CD4-positive, alpha-beta T cell (primary cell): ENCODE results near the gene SNRNP200. TPM values are rescaled to one million over a fixed set of nuclear protein-coding genes. Genes with fewer than 3 reads are reported as not detected.

Experiments used
- ATAC-seq: fragments of 200-7000 bp; cut with Tn5 transposase; one replicate; pipeline ENCODE4 v1.10.0; 2022; ENCODE audit warnings: mild to moderate bottlenecking; ENCODE audit not compliant: poor library complexity
- CTCF ChIA-PET: fragments of 350-600 bp; sonication (Branson Sonifier 250); formaldehyde crosslinking; loops from one replicate; lab custom pipeline; 2021; ENCODE audit warnings: antibody characterized with exemption, inconsistent platforms; lab: Charles Lee
- POLR2A ChIA-PET: fragments of 350-600 bp; sonication (Branson Sonifier 250); formaldehyde crosslinking; loops from one replicate; lab custom pipeline; 2021; ENCODE audit warnings: antibody characterized with exemption, inconsistent platforms; lab: Charles Lee
- DNase-seq, 14 experiments: peaks; one replicate each; pipeline ENCODE4 v3.0.0-alpha.2; 2013 to 2020; ENCODE audit warnings: mixed read lengths in 2 of 14
- H3K27ac ChIP-seq, 2 donors: one replicate each; pipeline versions ENCODE4 v1.5.1 to v1.7.0; 2013; ENCODE audit warnings: low read length in 2 of 2, low read depth in 1 of 2, mild to moderate bottlenecking in 1 of 2
- H3K27me3 ChIP-seq, 2 experiments: 1 replicate in 1 of 2; 2 replicates in 1 of 2; pipeline versions ENCODE4 v1.6.1 to v1.7.0; 2013; ENCODE audit warnings: low read length in 2 of 2, control low read depth in 1 of 2, mild to moderate bottlenecking in 1 of 2, moderate library complexity in 1 of 2; ENCODE audit not compliant: insufficient read depth in 2 of 2, control insufficient read depth in 1 of 2
- H3K36me3 ChIP-seq: one replicate; pipeline ENCODE4 v1.6.1; 2013; ENCODE audit warnings: low read length, control low read depth; ENCODE audit not compliant: insufficient read depth
- H3K4me1 ChIP-seq: one replicate; pipeline ENCODE4 v1.6.1; 2013; ENCODE audit warnings: low read length, control low read depth; ENCODE audit not compliant: insufficient read depth
- H3K4me3 ChIP-seq: one replicate; pipeline ENCODE4 v1.5.1; 2013; ENCODE audit warnings: mild to moderate bottlenecking, low read length, moderate library complexity
- H3K9me3 ChIP-seq, 2 experiments: 1 replicate in 1 of 2; 2 replicates in 1 of 2; pipeline versions ENCODE4 v1.6.1 to v1.7.0; 2013; ENCODE audit warnings: low read length in 2 of 2, mild to moderate bottlenecking in 2 of 2, control low read depth in 1 of 2, moderate library complexity in 1 of 2; ENCODE audit not compliant: control insufficient read depth in 1 of 2, insufficient read depth in 1 of 2
- H3K27ac Mint-ChIP-seq: one replicate; pipeline ENCODE4 v1.8.0; 2020; ENCODE audit warnings: mixed read lengths
- H3K27me3 Mint-ChIP-seq: one replicate; pipeline ENCODE4 v1.8.0; 2021; ENCODE audit warnings: mixed read lengths
- H3K36me3 Mint-ChIP-seq: one replicate; pipeline ENCODE4 v1.8.0; 2021; ENCODE audit warnings: low read depth, mixed read lengths
- H3K4me1 Mint-ChIP-seq: one replicate; pipeline ENCODE4 v1.8.0; 2021; ENCODE audit warnings: low read depth, mixed read lengths
- H3K4me3 Mint-ChIP-seq: one replicate; pipeline ENCODE4 v1.8.0; 2020; ENCODE audit warnings: mild to moderate bottlenecking, mixed read lengths
- H3K9me3 Mint-ChIP-seq: one replicate; pipeline ENCODE4 v1.8.0; 2020; ENCODE audit warnings: mixed read lengths
- intact Hi-C, 2 experiments: fragments of 100-400 bp; cut with DNase I in 1 of 2; cut with micrococcal nuclease in 1 of 2; formaldehyde crosslinking; loops; one replicate each; pipeline versions ENCODE4 v1.15.1 to v1.9.0; 2023 to 2025; cut with DNase I, micrococcal nuclease
- total RNA-seq, 174 experiments: library from RNA in 2 of 174; stranded (reverse) in 2 of 174; gene quantifications; one replicate each; pipeline ENCODE4 v1.2.3 and lab custom pipeline; 2021 to 2026
- TF ChIP-seq, protein P1 (sequence below): fragments of 200-600 bp; IDR thresholded peaks from one replicate; pipeline ENCODE4 v1.8.0; 2022; ENCODE audit warnings: antibody characterized with exemption, mild to moderate bottlenecking

The SNRNP200 gene
- total RNA-seq, 2 experiments from 2014 or later, result 274 to 297 TPM

DNA sequence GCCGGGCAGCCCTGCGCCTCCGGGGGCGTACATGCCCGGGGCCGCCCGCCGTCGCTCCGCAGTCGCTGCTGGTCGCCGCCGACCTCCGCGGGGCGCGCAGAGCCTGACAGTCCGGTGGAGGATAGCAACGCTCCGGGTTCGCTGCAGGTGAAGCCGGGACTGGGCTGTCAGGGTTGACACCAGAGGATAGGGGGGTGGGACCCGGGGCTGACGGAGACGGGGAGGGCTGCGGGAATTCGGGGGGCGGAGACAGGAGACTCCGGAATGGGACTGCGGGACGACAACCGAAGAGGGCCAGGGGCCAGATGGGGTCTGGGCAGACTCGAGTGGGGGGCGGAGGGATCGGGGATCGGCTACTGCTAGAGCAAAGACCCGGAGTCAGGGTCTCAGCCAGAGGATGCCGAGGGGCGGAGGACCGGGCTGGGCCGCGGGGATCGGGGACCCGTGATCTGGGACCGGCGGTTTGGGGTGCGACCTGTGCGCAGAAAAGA is 40.0 kb downstream of the SNRNP200 start:
- Histone ChIP-seq H3K27ac (peak overlapping the region; percentile 85 to 87), H3K4me1 (peaks cover 58% of the 10 kb centered on the region), H3K4me3 (peak overlapping the region; percentile 86), H3K27me3 (no peaks in the 10 kb centered on the region), H3K36me3 (peaks cover 49% of the 10 kb centered on the region), H3K9me3 (no peaks in the 10 kb centered on the region)
- Mint-ChIP-seq H3K4me3 (peak overlapping the region; percentile 92), H3K27me3 (no peaks in the 10 kb centered on the region), H3K4me1 (peaks cover 50% of the 10 kb centered on the region), H3K36me3 (peaks cover 83% of the 10 kb centered on the region), H3K9me3 (no peaks in the 10 kb centered on the region), H3K27ac (peak overlapping the region; percentile 82)
- TF ChIP-seq, protein P1, sequence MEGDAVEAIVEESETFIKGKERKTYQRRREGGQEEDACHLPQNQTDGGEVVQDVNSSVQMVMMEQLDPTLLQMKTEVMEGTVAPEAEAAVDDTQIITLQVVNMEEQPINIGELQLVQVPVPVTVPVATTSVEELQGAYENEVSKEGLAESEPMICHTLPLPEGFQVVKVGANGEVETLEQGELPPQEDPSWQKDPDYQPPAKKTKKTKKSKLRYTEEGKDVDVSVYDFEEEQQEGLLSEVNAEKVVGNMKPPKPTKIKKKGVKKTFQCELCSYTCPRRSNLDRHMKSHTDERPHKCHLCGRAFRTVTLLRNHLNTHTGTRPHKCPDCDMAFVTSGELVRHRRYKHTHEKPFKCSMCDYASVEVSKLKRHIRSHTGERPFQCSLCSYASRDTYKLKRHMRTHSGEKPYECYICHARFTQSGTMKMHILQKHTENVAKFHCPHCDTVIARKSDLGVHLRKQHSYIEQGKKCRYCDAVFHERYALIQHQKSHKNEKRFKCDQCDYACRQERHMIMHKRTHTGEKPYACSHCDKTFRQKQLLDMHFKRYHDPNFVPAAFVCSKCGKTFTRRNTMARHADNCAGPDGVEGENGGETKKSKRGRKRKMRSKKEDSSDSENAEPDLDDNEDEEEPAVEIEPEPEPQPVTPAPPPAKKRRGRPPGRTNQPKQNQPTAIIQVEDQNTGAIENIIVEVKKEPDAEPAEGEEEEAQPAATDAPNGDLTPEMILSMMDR, result no peak
- ATAC-seq (peak; percentile 13), DNase-seq (peak in 10 of 14 experiments; percentile 18 to 56 (median 28))
- intact Hi-C loops, result loop anchor here (2.0 to 10.0 kb wide), 5 partner anchors 121 to 472 kb away; partner anchors contain the start of genes ANKRD36C (in 1 of the 2) and DUSP2 (in 1 of the 2)
- ChIA-PET CTCF (interaction anchor here (1.1 kb wide), 1 partner anchor 57 kb away, joined by 4 read pairs; the partner anchor contains the start of gene STARD7), POLR2A (interaction anchor here (1.0 to 2.0 kb wide), 2 partner anchors 9 to 57 kb away, joined by 5 to 13 read pairs; partner anchors contain the start of gene STARD7)

DNA sequence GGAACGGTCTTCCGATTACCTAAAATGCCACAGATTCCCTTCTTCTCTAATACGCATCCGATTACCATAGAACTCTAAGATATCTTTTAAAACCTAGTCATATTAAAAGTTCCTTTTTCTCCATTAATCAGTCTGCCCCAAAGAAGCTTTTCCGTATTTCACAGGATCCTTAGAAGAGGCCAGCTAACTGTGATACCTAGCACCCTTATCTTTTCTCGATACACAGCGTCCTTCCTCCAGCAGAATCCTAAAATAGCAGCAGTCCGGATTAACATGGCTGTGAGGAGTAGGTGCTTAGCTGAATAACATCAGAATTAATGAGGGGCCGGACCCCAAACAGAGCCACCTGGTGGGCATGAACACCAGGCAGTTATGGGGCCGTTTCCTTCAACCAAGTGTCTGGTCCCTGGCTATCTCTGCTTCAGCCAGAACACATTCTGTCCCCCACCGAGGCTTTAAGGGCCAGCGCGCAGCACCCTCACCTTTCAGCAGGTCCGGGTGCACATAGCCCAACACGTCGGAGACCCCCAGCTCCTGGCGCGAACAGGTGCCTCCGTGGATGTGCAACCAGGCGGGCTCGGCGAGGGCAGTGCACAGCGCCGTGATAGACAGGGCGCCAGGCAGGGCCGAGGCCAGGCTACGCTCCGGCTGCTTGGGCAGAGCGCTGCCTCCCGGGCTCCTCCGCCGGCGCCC is 40.5 kb downstream of the SNRNP200 start:
- no peaks in the 10 kb centered on the region for H3K27me3 Mint-ChIP-seq
- H3K9me3 ChIP-seq, result no peaks in the 10 kb centered on the region
- intact Hi-C loops, result loop anchor here (2.0 to 10.0 kb wide), 5 partner anchors 120 to 472 kb away; partner anchors contain the start of genes ANKRD36C (in 1 of the 2) and DUSP2 (in 1 of the 2)
- ChIA-PET CTCF (interaction anchor here (0.8 to 1.1 kb wide), 2 partner anchors 56 to 90 kb away, joined by 4 to 5 read pairs; partner anchors contain the start of gene STARD7), POLR2A (interaction anchor here (0.8 to 1.5 kb wide), 3 partner anchors 8 to 272 kb away, joined by 3 to 9 read pairs (median 5); partner anchors contain the start of gene STARD7)
- peak overlapping the region; percentile 82 for H3K27ac Mint-ChIP-seq
- peaks cover 82% of the 10 kb centered on the region for H3K36me3 Mint-ChIP-seq
- no peaks in the 10 kb centered on the region for H3K9me3 Mint-ChIP-seq
- peak overlapping the region; percentile 31 to 87 for H3K27ac ChIP-seq
- peaks cover 52% of the 10 kb centered on the region for H3K36me3 ChIP-seq
- H3K27me3 ChIP-seq, result no peaks in the 10 kb centered on the region
- ATAC-seq (no peak), DNase-seq (peak in 4 of 14 experiments; percentile 9 to 53 (median 28))
- H3K4me3 Mint-ChIP-seq, result peak overlapping the region; percentile 85
- H3K4me1 Mint-ChIP-seq, result peaks cover 52% of the 10 kb centered on the region
- H3K4me1 ChIP-seq, result peaks cover 63% of the 10 kb centered on the region
- H3K4me3 ChIP-seq, result peak overlapping the region; percentile 86
- TF ChIP-seq, protein P1, result no peak

DNA sequence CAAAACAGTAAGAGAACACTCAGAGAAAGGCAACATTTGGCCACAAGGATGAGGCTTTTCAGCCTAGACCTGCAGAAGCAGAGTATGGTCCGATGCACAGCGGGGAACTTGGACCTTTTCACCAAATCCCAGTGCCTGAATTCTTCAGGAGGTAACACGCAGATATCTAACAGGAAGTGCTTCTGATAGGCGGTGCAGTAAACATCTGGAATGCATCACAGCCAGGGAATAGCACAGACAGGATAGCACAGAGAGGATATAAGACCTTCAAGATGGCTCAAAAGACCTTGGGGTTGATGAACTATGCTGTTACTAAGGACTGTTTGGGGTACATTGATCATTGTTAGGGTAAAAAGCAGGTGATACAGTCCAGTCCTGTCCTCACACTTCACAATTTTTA is 41.3 kb downstream of the SNRNP200 start:
- peaks cover 70% of the 10 kb centered on the region for H3K4me1 ChIP-seq
- Mint-ChIP-seq H3K36me3 (peaks cover 82% of the 10 kb centered on the region), H3K4me3 (peak overlapping the region; percentile 85), H3K27me3 (no peaks in the 10 kb centered on the region), H3K9me3 (no peaks in the 10 kb centered on the region), H3K27ac (peak overlapping the region; percentile 82), H3K4me1 (peaks cover 59% of the 10 kb centered on the region)
- no peak for ATAC-seq
- intact Hi-C loops, result loop anchor here in 1 of 2 experiments (2.0 to 10.0 kb wide), 2 partner anchors 119 to 269 kb away; partner anchors contain the start of genes ANKRD36C and DUSP2
- peak overlapping the region; percentile 86 for H3K4me3 ChIP-seq
- DNase-seq, result no peak
- no peaks in the 10 kb centered on the region for H3K9me3 ChIP-seq
- no peaks in the 10 kb centered on the region for H3K27me3 ChIP-seq
- H3K27ac ChIP-seq, result no peak overlapping the region
- CTCF ChIA-PET, result interaction anchor here (0.8 to 1.1 kb wide), 2 partner anchors 56 to 89 kb away, joined by 4 to 5 read pairs; partner anchors contain the start of gene STARD7
- TF ChIP-seq, protein P1, result no peak
- POLR2A ChIA-PET, result interaction anchor here (0.8 to 1.5 kb wide), 3 partner anchors 8 to 271 kb away, joined by 3 to 9 read pairs (median 5); partner anchors contain the start of gene STARD7
- H3K36me3 ChIP-seq, result peaks cover 54% of the 10 kb centered on the region
